Astrocyte of the spinal cord (primary cell): Measurements from ENCODE around the gene CACNA1B.

Experiments
- DNase-seq: peaks from one replicate; pipeline ENCODE4 v3.0.0; 2011; ENCODE audit warnings: low read depth, low spot score
- H3K4me3 ChIP-seq: 2 replicates; pipeline ENCODE4 v1.5.1; 2011; ENCODE audit warnings: low read depth, mild to moderate bottlenecking, low read length, moderate library complexity
- in situ Hi-C: cut with HindIII; loops from 2 replicates; pipeline ENCODE4 v1.10.0; 2017; ENCODE audit warnings: low sequenced_read_pairs
- TF ChIP-seq, protein P1 (sequence below): IDR thresholded peaks from 2 replicates; pipeline ENCODE4 v1.5.1; 2012; ENCODE audit warnings: low read depth, mild to moderate bottlenecking, low read length, inconsistent platforms

Gene CACNA1B

DNA sequence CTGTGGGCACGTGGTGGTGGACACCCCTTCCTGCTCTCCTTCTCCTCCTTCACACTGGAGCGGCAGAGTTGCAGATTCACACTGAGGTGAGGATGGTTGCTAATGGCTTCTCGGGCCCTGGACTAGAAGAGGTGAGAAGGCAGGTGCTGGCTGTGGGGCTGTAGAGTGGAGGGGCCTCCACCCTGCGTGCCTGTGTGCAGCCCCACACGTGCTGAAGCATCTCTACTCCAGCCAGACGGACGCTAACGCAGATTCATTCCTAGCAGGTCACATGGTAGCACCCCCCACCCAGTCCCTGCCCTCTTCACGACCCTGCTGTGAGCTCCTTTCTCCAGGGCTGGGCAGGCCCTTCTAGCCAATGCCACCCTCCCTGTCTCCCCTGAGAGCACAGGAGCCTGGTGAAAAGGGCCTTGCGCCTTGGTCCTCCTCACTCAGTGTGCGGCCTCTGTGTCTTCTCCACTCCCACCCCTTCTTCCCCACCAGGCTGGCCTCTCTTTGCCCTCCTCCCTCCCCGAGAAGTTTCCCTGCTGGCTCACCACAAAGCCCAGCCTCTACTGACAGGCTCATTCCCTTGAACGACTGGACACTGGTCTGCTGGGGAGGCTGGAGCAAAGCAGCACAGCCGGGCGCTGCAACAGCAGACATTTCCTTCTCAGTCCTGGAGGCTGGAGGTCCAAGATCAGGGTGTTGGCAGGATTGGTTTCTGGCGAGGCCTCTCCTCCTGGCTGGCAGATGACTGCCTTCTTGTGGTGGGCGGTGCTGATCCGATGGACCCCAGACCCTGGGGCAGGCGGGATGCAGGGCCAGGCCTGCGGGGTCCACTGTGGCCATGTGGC lies 14.2 kb downstream of the CACNA1B start:
- TF ChIP-seq, protein P1, sequence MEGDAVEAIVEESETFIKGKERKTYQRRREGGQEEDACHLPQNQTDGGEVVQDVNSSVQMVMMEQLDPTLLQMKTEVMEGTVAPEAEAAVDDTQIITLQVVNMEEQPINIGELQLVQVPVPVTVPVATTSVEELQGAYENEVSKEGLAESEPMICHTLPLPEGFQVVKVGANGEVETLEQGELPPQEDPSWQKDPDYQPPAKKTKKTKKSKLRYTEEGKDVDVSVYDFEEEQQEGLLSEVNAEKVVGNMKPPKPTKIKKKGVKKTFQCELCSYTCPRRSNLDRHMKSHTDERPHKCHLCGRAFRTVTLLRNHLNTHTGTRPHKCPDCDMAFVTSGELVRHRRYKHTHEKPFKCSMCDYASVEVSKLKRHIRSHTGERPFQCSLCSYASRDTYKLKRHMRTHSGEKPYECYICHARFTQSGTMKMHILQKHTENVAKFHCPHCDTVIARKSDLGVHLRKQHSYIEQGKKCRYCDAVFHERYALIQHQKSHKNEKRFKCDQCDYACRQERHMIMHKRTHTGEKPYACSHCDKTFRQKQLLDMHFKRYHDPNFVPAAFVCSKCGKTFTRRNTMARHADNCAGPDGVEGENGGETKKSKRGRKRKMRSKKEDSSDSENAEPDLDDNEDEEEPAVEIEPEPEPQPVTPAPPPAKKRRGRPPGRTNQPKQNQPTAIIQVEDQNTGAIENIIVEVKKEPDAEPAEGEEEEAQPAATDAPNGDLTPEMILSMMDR: no peak
- H3K4me3 ChIP-seq: no peak overlapping the region
- no peak for DNase-seq
- in situ Hi-C loops: no loop called here

DNA sequence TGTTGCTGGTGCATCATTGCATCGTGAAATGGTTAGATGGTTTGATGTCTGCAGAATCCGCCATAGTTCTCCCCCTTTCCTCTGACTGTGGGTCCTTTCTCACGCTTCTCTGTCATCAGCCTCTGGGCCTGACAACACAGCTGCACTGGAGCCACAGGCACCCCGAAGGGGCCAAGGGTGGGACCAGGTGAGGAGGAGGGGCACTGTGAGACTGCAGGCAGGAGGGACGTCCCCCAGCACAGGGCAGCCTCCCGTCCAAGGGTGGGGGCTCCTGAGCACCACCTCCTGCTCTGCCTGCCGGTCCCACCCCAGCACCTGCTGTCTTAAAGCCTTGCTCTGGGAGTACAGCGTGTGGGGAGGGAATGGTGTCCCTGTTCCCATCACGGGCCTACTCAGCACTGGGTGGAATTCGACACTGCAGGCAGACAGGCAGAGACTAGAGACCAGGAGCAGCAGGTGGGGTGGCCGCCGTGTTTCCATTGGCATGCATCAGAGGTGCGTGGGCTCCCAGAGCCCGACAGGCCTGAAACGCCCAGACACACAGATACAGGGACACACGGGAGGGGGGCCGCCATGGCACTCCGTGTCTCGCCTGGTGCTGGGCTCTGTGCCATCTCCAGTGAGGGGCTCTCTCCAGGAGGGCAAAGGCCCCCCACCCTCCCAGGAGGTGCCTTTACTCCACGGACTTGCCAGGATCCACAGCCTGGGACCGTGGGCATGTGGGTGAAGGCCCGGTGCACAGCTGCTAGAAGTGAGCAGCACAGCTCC lies 15.0 kb downstream of the CACNA1B start:
- TF ChIP-seq, protein P1: no peak
- in situ Hi-C loops: no loop called here
- no peak overlapping the region for H3K4me3 ChIP-seq
- DNase-seq: no peak

DNA sequence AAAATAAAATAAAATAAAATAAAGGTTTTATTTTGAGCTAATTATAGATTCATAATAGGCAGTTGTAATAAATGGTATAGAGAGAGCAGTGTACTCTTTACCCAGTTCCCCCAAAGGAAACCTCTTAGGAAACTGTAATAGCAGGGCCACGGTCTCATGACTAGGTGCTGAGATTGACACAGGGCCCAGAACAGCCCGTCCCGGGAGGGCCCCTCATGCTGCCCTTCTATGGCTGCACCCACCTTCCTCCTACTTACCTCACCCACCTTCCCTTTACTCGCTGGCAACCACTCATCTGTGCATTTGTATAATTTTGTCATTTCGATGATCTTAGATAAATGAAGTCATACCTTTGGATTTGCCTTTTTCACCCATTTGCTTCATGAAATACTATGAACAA lies 16.1 kb downstream of the CACNA1B start:
- no peak overlapping the region for H3K4me3 ChIP-seq
- DNase-seq: no peak
- in situ Hi-C loops: no loop called here
- TF ChIP-seq, protein P1: no peak

DNA sequence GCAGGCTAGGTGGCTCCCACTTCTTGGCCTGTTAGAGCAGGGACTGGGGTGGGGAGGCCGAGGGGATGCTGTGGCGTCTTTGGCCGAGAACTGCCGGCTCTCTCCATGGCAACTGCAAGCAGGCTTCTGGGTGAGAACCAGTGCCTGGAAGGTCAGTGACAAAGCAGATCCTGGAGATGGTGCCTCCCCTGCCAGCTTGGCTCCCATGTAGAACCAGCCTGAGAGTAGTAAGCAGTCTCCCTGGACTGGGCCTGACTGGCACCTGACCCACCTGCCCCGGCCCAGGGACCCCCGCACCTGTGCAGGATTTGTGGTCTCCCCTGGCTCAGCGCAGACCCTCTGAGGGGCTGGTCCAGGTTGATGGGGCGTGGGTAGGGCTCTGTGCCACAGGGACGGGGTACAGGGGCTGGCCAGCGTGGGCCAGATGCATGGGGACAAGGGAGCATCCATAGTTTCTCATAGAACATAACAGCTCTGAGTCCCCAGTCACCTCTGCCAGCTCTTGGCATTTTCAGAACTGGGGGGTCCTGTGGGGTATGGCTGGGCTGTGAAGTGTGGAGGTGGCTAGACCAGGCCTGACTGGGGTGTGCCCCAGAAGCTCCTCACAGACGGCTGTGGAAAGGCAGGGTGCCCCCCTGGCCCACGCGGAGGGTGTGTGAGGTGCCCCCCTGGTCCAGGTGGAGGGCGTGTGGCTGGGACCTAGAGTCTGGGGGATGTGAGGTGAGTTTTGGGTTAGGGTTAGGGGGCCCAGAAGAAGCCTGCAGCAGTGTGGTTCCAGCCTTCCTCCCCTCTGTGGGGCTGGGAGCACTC lies 22.2 kb downstream of the CACNA1B start:
- H3K4me3 ChIP-seq: no peak overlapping the region
- in situ Hi-C loops: no loop called here
- DNase-seq: no peak
- TF ChIP-seq, protein P1: no peak

DNA sequence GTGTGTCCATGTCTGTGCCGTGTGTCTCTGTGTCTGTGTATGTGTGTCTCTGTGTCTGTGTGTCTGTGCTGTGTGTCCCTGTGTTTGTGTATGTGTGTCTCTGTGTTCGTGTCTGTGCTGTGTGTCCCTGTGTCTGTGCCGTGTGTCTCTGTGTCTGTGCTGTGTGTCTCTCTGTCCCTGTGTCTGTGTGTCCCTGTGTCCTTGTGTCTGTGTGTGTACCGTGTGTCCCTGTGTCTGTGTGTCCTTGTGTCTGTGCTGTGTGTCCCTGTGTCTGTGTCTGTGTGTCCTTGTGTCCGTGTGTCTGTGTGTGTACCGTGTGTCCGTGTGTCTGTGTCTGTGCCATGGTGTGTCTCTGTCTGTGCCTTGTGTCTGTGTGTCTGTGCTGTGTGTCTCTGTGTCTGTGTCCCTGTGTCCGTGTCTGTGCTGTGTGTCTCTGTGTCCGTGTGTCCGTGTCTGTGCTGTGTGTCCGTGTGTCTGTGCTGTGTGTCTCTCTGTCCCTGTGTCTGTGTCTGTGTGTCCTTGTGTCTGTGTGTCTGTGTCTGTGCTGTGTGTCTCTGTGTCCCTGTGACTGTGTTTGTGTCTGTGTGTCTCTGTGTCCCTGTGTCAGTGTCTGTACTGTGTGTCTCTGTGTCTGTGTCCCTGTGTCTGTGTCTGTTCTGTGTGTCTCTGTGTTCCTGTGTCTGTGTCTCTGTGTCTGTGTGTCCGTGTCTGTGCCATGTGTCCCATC lies 23.2 kb downstream of the CACNA1B start:
- in situ Hi-C loops: no loop called here
- TF ChIP-seq, protein P1: no peak
- no peak overlapping the region for H3K4me3 ChIP-seq
- no peak for DNase-seq

DNA sequence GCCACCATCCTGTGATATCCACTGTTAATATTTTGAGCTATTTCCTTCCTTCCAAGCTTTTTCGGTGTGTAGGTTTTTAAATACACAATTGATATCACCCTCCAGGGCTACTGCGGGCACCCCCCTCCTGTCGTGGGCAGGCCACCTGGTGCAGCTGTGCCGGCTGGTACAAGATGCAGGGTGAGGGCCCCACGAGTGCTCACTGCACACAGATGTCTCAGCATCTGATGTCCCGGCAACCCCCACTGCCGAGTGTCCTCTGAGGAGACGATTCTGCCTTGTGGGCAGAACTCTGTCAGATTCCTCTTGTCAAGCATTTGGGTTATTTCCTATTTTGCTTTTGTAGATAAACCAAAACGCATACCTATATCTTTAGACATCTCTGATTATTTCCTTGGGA lies 25.1 kb downstream of the CACNA1B start:
- no peak for DNase-seq
- TF ChIP-seq, protein P1: no peak
- in situ Hi-C loops: no loop called here
- H3K4me3 ChIP-seq: no peak overlapping the region
